ENCODE measurements around the gene CARF. TPM values are rescaled to one million over a fixed set of nuclear protein-coding genes. Genes with fewer than 3 reads are reported as not detected.
A peak's percentile ranks its signal among the peaks of the same experiment; 100 is the strongest.
"Not testable (repeated sequence)": the region's sequence is repeated elsewhere in the genome, so short reads cannot be mapped to it uniquely, and the experiment has no call there.

Gene CARF
- total RNA-seq, 2 experiments from 2014 or later = 5.2 to 6.6 TPM

DNA sequence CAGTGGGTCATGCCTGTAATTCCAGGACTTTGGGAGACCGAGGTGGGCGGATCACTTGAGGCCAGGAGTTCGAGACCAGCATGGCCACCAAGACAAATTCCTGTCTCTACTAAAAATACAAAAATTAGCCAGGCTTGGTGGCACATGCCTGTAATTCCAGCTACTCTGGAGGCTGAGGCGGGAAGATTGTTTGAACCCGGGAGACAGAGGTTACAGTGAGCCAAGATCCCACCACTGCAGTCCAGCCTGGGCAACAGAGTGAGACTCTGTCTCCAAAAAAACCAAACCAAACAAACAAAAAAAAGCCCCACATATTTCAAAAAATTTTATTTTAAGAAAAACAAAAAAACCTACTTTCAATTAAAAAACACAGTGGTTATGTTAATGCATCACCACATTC is 1.8 kb upstream of the CARF start:
- not testable (repeated sequence) for H3K27ac Mint-ChIP-seq, H3K27me3 Mint-ChIP-seq, DNase-seq, H3K9me3 Mint-ChIP-seq
- intact Hi-C loops (cut with micrococcal nuclease) = loop anchor here (2.0 to 10.0 kb wide), 5 partner anchors 39 to 902 kb away; partner anchors contain the start of genes ABI2, BMPR2, ICA1L and NOP58
- H3K36me3 Mint-ChIP-seq = peaks cover 18% of the 10 kb centered on the region
- H3K4me3 Mint-ChIP-seq = peak overlapping the region; percentile 98
- ChIA-PET CTCF (interaction anchor here (1.1 to 2.0 kb wide), 3 partner anchors 40 to 329 kb away, joined by 4 to 11 read pairs (median 7); partner anchors contain the start of gene CYP20A1), POLR2A (interaction anchor here (1.2 to 2.5 kb wide), 3 partner anchors 39 to 329 kb away, joined by 5 to 16 read pairs (median 5); partner anchors contain the start of genes CYP20A1, ICA1L and NBEAL1)
- peaks cover 32% of the 10 kb centered on the region for H3K4me1 Mint-ChIP-seq (ENCODE audit: low read depth)

DNA sequence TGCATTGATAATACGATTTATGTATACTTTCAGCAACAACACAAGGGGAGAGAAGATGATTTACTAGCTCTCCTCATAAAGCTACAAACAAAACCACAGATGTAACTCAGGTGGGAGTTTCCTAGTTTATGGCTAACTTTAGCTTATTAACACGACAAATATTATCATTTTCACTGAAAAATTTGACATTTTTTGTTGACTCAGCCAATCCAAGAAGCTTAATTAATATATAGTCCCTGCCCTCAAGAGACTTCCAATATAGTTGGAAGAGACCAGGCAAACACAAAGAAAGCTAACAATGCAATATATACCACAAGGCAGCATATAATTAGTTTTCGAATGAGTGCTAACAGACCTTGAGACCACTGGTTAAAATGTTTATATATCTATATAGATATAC is 1.4 kb upstream of the CARF start:
- POLR2A ChIA-PET = interaction anchor here (0.9 to 2.5 kb wide), 5 partner anchors 15 to 328 kb away, joined by 3 to 16 read pairs (median 5); partner anchors contain the start of genes CYP20A1, ICA1L and NBEAL1
- CTCF ChIA-PET = interaction anchor here (1.1 to 2.0 kb wide), 3 partner anchors 40 to 328 kb away, joined by 4 to 11 read pairs (median 7); partner anchors contain the start of gene CYP20A1
- intact Hi-C loops (cut with micrococcal nuclease) = loop anchor here (1.0 to 10.0 kb wide), 8 partner anchors 40 to 902 kb away; partner anchors contain the start of genes ABI2, BMPR2, FAM117B and ICA1L
- H3K9me3 Mint-ChIP-seq = peaks cover under 1% of the 10 kb centered on the region
- H3K27ac Mint-ChIP-seq = no peak overlapping the region
- H3K36me3 Mint-ChIP-seq = peaks cover 14% of the 10 kb centered on the region
- peak overlapping the region; percentile 98 for H3K4me3 Mint-ChIP-seq
- peaks cover 32% of the 10 kb centered on the region for H3K4me1 Mint-ChIP-seq (ENCODE audit: low read depth)
- no peak for DNase-seq
- H3K27me3 Mint-ChIP-seq = no peaks in the 10 kb centered on the region

DNA sequence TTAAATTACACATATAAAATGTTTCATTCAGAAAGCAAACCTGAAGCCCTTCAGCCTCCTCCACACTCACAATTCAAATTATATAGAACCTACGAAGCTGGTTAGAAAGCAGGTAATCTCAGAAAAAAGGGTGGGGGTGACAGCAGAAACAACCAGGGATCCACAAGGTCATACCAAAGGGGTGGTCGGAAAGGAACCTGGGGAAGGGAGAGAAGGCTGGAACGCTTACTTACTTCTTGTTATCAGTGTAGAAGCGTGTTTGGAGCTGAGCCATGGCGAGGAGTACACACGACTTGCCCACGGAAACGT is 918 bp upstream of the CARF start:
- Mint-ChIP-seq H3K36me3 (peaks cover 9% of the 10 kb centered on the region), H3K4me3 (peak overlapping the region; percentile 98), H3K4me1 (ENCODE audit: low read depth) (peaks cover 32% of the 10 kb centered on the region), H3K27ac (peak overlapping the region; percentile 93), H3K9me3 (no peaks in the 10 kb centered on the region), H3K27me3 (no peaks in the 10 kb centered on the region)
- POLR2A ChIA-PET = interaction anchor here (0.9 to 2.5 kb wide), 5 partner anchors 14 to 328 kb away, joined by 3 to 16 read pairs (median 5); partner anchors contain the start of genes CYP20A1, ICA1L and NBEAL1
- CTCF ChIA-PET = interaction anchor here (1.0 to 2.0 kb wide), 4 partner anchors 40 to 328 kb away, joined by 4 to 11 read pairs (median 6); partner anchors contain the start of gene CYP20A1
- no peak for DNase-seq
- intact Hi-C loops (cut with micrococcal nuclease) = loop anchor here (1.0 to 10.0 kb wide), 8 partner anchors 40 to 901 kb away; partner anchors contain the start of genes ABI2, BMPR2, FAM117B and ICA1L

DNA sequence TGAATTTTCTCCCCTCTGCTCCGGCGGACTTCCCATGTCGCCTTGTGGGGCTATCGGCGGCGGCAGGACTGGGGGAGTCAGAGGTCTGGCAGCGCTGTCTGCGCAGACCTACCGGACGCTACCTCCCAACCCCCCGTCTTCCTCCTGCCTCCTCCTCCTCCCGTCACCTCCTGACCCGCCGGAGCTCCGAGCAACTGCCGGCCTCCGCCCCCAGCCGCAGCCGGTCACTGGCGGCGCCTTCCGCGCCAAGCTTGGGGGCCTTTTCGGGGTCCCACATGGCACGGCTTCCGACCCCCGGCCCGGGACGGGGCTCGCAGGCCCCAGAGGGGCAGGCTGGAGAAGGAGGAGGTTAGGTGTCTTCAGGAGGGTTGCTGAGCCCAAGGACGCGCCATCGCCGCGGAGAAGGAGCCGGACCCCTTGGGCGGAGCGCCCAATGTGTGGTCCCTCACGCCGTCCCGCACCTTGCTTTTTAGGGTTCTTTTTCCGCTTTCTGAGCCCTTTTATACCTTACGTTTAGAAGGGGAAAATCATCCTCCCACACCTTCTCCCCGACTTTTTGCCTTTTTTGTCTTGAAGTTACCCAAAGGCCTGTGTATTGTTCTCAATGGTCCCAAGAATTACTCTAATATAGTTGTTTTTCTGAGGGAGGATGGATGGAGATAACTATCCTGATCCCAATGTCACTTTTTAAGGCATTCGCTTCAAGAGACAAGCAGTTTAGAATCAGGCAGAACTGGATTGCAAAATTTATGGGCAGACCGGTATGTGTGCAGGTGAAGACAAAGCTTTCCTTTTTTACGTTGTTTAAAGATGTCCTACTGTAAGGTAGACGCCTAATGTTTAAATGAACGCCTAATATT is 497 bp downstream of the CARF start:
- peak; percentile 24 for DNase-seq

DNA sequence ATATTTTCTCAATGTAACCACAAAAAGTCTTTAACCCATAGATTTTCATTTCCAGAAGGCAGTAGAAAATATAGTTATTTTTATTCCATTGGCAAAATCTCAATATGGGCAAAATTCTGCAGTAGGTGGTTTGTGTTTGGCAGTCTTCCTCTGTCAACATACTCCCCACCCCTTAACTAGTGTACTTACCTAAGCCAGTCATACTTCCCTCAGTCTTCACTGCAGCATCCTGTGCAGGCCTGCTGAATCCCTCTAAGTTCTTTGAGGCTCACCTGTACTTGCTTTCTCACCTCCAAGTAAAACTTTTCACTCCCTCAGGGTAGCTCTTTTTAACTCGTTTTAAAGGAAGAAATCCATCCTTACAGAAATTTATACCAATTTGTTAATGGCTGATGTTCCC is 6.8 kb downstream of the CARF start:
- Mint-ChIP-seq H3K4me3 (no peak overlapping the region), H3K36me3 (peaks cover 4% of the 10 kb centered on the region), H3K9me3 (no peaks in the 10 kb centered on the region), H3K27me3 (no peaks in the 10 kb centered on the region), H3K27ac (no peak overlapping the region), H3K4me1 (ENCODE audit: low read depth) (no peaks in the 10 kb centered on the region)
- no peak for DNase-seq
- ChIA-PET POLR2A (no interaction called here), CTCF (no interaction called here)
- intact Hi-C loops (cut with micrococcal nuclease) = loop anchor here (10.0 kb wide), 1 partner anchor 654 kb away; the partner anchor contains the start of gene NOP58

More for the DNA sequence above, 497 bp downstream of the CARF start:
- CTCF ChIA-PET = interaction anchor here (1.0 to 2.0 kb wide), 2 partner anchors 54 to 324 kb away, joined by 5 to 11 read pairs; no protein-coding TSS in a partner anchor
- POLR2A ChIA-PET = interaction anchor here (2.5 kb wide), 1 partner anchor 326 kb away, joined by 16 read pairs; the partner anchor contains the start of gene CYP20A1
- intact Hi-C loops (cut with micrococcal nuclease) = loop anchor here (5.0 to 10.0 kb wide), 4 partner anchors 415 to 900 kb away; partner anchors contain the start of genes ABI2, BMPR2 and NOP58
- peaks cover 32% of the 10 kb centered on the region for H3K4me1 Mint-ChIP-seq (ENCODE audit: low read depth)
- peak overlapping the region; percentile 98 for H3K4me3 Mint-ChIP-seq
- H3K27ac Mint-ChIP-seq = peak overlapping the region; percentile 93
- not testable (repeated sequence) for H3K36me3 Mint-ChIP-seq, H3K27me3 Mint-ChIP-seq, H3K9me3 Mint-ChIP-seq

DNA sequence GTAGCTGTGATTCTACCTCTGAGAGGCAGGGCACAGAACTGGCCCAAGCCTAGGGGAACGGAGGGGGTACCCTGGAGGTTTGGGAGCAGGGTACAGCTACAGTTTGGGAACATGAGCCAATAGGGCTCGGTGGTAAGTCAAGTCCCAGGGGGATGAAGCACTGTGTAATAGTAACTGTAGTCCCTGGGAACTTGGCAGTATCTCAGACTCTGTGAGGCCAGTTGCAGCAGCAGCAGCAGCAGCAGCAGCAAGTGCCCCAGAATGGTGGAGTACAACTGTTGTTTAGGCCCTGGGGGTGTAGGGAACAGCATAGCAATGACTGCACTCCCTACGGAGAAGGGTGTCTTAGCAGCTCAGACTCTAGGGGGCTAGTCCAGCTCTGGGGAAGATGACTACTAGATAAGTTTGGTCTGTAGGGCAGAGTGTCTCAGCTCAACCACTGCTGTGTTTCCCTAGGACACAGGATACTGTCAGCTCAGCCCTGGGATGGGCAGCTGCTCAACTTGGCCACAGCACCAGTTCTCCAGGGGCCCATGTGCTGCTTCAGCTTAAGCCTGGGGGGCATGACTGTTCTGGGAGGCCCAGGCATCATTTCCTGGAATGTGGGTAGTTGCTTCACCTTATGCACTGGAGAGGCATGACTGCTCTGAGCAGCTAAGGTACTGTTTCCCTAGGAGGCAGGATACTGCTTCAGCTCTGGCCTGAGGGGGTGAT is 20.5 kb downstream of the CARF start:
- no peak overlapping the region for H3K4me3 Mint-ChIP-seq
- peaks cover 11% of the 10 kb centered on the region for H3K36me3 Mint-ChIP-seq
- CTCF ChIA-PET = interaction anchor here (1.3 kb wide), 1 partner anchor 137 kb away, joined by 3 read pairs; no protein-coding TSS in a partner anchor
- no peak overlapping the region for H3K27ac Mint-ChIP-seq
- POLR2A ChIA-PET = no interaction called here
- H3K27me3 Mint-ChIP-seq = no peaks in the 10 kb centered on the region
- intact Hi-C loops (cut with micrococcal nuclease) = no loop called here
- no peaks in the 10 kb centered on the region for H3K4me1 Mint-ChIP-seq (ENCODE audit: low read depth)
- H3K9me3 Mint-ChIP-seq = no peaks in the 10 kb centered on the region
- no peak for DNase-seq

DNA sequence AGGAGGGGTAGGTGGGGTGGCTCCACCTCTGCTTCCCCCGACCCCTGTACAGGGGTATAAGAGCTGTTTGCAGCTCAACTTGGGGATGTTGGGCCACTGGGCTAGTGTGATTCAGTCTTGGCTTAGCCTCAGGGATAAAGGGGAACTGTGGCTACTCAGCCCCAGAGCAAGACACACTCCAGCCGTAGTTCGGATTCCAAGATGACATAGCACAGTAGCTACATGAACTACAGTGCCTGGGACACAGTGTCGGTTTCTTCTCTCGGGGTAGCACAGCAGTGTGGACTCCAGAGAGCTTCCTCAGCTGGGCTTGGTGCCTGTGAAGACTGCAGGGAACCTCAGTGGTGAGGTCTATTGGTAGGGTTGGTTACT is 21.1 kb downstream of the CARF start:
- H3K9me3 Mint-ChIP-seq = no peaks in the 10 kb centered on the region
- H3K4me1 Mint-ChIP-seq (ENCODE audit: low read depth) = no peaks in the 10 kb centered on the region
- H3K4me3 Mint-ChIP-seq = no peak overlapping the region
- ChIA-PET CTCF (no interaction called here), POLR2A (no interaction called here)
- DNase-seq = no peak
- H3K27ac Mint-ChIP-seq = no peak overlapping the region
- H3K36me3 Mint-ChIP-seq = peaks cover 11% of the 10 kb centered on the region
- H3K27me3 Mint-ChIP-seq = no peaks in the 10 kb centered on the region
- intact Hi-C loops (cut with micrococcal nuclease) = no loop called here

DNA sequence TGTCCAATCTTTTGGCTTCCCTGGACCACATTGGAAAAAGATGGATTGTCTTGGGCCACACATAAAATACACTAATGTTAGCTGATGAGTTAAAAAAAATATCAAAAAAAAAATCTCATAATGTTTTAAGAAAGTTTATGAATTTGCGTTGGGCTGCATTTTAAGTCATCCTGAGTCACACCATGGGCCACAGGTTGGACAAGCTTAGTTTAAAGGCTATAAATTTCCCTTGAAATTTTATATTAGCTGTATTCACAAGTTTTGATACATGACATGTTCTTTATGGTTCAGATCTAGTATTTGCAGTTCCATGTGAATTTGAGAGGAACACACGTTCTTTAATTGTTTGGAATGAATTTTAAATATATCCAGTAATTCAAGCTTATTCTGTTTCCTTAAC is 21.9 kb downstream of the CARF start:
- Mint-ChIP-seq H3K4me3 (no peak overlapping the region), H3K36me3 (peaks cover 10% of the 10 kb centered on the region), H3K27me3 (no peaks in the 10 kb centered on the region), H3K4me1 (ENCODE audit: low read depth) (no peaks in the 10 kb centered on the region), H3K27ac (no peak overlapping the region), H3K9me3 (no peaks in the 10 kb centered on the region)
- ChIA-PET CTCF (no interaction called here), POLR2A (no interaction called here)
- DNase-seq = no peak
- intact Hi-C loops (cut with micrococcal nuclease) = no loop called here

DNA sequence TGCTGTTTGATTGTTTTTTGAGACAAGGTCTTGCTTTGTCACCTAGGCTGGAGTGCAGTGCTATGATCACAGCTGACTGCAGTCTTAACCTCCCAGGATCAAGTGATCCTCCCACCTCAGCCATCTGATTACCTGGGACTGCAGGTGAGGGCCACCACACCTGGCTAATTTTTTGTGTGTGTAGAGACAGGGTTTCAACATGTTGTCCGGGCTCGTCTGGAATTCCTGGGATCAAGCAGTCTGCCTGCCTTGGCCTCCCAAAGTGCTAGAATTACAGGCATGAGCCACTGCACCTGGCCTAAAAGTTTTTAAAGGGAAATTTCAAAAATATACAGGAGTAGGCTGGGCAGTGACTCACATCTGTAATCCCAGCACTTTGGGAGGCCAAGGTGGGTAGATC is 22.4 kb downstream of the CARF start:
- ChIA-PET POLR2A (no interaction called here), CTCF (no interaction called here)
- no peaks in the 10 kb centered on the region for H3K9me3 Mint-ChIP-seq
- H3K27me3 Mint-ChIP-seq = no peaks in the 10 kb centered on the region
- no peaks in the 10 kb centered on the region for H3K4me1 Mint-ChIP-seq (ENCODE audit: low read depth)
- H3K4me3 Mint-ChIP-seq = no peak overlapping the region
- no peak for DNase-seq
- H3K36me3 Mint-ChIP-seq = peaks cover 11% of the 10 kb centered on the region
- no peak overlapping the region for H3K27ac Mint-ChIP-seq
- intact Hi-C loops (cut with micrococcal nuclease) = no loop called here

DNA sequence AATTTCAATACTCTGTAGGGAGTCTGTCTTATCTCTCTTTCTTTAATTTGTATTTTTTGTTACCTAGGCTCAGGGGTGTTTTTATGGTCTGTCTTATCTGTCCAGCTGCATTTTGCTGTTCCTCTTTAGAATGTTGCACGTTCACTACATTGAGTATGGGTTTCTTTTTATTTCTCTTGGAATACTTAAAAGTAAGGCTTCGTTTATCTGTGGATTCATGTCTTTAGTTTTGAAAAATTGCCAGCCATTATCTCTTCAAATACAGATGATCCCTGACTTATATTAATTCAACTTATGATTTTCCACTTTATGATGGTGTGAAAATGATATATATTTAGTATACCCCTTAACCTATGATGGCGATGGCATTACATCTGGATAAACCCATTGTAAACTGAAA is 26.9 kb downstream of the CARF start:
- H3K27me3 Mint-ChIP-seq = no peaks in the 10 kb centered on the region
- POLR2A ChIA-PET = no interaction called here
- peaks cover 10% of the 10 kb centered on the region for H3K36me3 Mint-ChIP-seq
- CTCF ChIA-PET = no interaction called here
- no peak overlapping the region for H3K4me3 Mint-ChIP-seq
- no peaks in the 10 kb centered on the region for H3K4me1 Mint-ChIP-seq (ENCODE audit: low read depth)
- no peak overlapping the region for H3K27ac Mint-ChIP-seq
- H3K9me3 Mint-ChIP-seq = no peaks in the 10 kb centered on the region
- intact Hi-C loops (cut with micrococcal nuclease) = no loop called here
- DNase-seq = no peak

DNA sequence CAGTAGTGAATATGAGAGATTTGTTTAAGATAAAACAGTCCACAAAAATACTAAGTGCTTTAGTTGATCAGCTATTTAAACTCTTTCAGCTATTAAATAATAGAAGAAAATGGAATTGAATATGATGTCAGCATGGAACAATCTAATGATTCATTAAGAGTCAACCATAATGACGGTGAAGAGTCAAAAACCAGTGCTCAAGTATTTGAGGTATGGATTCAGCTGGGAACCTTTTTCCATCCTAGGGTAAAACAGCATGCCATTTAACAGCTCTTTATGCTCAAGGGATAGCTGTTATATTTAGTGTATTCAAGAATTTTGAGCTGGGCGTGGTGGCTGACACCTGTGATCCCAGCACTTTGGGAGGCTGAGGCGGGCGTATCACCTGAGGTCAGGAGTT is 29.7 kb downstream of the CARF start:
- H3K36me3 Mint-ChIP-seq = peaks cover 34% of the 10 kb centered on the region
- H3K9me3 Mint-ChIP-seq = peaks cover 17% of the 10 kb centered on the region
- ChIA-PET POLR2A (no interaction called here), CTCF (no interaction called here)
- no peaks in the 10 kb centered on the region for H3K4me1 Mint-ChIP-seq (ENCODE audit: low read depth)
- no peak overlapping the region for H3K4me3 Mint-ChIP-seq
- intact Hi-C loops (cut with micrococcal nuclease) = no loop called here
- H3K27me3 Mint-ChIP-seq = no peaks in the 10 kb centered on the region
- no peak for DNase-seq
- H3K27ac Mint-ChIP-seq = no peak overlapping the region

DNA sequence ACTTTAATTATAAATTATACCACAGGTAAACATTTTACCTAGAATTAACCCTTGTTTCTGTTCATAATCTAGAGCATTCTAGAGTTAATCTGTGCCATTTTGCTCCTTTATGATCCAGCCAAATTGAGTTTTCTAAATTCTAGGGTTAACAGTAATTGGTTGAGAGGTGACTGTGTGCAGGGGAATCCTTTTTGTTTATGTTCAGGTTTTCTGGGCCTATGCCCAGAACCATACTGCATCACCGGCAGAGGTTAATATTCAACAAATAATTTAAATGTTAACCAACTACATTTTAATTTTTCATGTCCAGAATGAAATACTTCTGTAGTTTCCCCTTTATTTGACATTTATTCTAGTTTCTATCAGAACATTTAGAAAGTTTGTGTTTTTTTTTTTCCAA is 32.3 kb downstream of the CARF start:
- Mint-ChIP-seq H3K27me3 (no peaks in the 10 kb centered on the region), H3K4me3 (no peak overlapping the region), H3K36me3 (peaks cover 41% of the 10 kb centered on the region), H3K27ac (no peak overlapping the region), H3K4me1 (ENCODE audit: low read depth) (no peaks in the 10 kb centered on the region), H3K9me3 (peaks cover 32% of the 10 kb centered on the region)
- POLR2A ChIA-PET = no interaction called here
- CTCF ChIA-PET = no interaction called here
- intact Hi-C loops (cut with micrococcal nuclease) = no loop called here
- DNase-seq = no peak
